Measurements from ENCODE around the gene TACR2. TPM values are rescaled to one million over a fixed set of nuclear protein-coding genes. Genes with fewer than 3 reads are reported as not detected.

The TACR2 gene
- total RNA-seq, 1 donor from 2014 or later, result not detected

GRCh38 chr10:69391158-69391557 is 25.6 kb downstream of the TACR2 start:
- POLR2A ChIA-PET, result no interaction called here
- ATAC-seq (ENCODE audit: low read depth), result no peak
- H3K9me3 Mint-ChIP-seq, result no peaks in the 10 kb centered on the region
- H3K4me3 Mint-ChIP-seq, result no peak overlapping the region
- H3K27me3 Mint-ChIP-seq, result no peaks in the 10 kb centered on the region
- no peak for TF ChIP-seq CTCF (IDR thresholded peaks at IDR 0.05)
- intact Hi-C loops (cut with micrococcal nuclease), result loop anchor here (5.0 kb wide), 1 partner anchor 389 kb away; no protein-coding TSS in a partner anchor
- peaks cover 62% of the 10 kb centered on the region for H3K36me3 Mint-ChIP-seq (ENCODE audit: low read depth)
- CTCF ChIA-PET, result interaction anchor here (1.2 to 7.2 kb wide), 3 partner anchors 12 to 154 kb away, joined by 3 to 127 read pairs (median 8); no protein-coding TSS in a partner anchor
- no peak for DNase-seq
- peaks cover 16% of the 10 kb centered on the region for H3K4me1 Mint-ChIP-seq
- H3K27ac Mint-ChIP-seq, result no peak overlapping the region

- Mint-ChIP-seq H3K27ac (peak overlapping the region; percentile 84), H3K36me3 (ENCODE audit: low read depth) (peaks cover 70% of the 10 kb centered on the region), H3K9me3 (no peaks in the 10 kb centered on the region), H3K4me1 (peaks cover 16% of the 10 kb centered on the region), H3K27me3 (no peaks in the 10 kb centered on the region), H3K4me3 (no peak overlapping the region)
- ChIA-PET CTCF (interaction anchor here (0.6 to 7.2 kb wide), 5 partner anchors 14 to 385 kb away, joined by 3 to 127 read pairs (median 3); no protein-coding TSS in a partner anchor), POLR2A (no interaction called here)
- TF ChIP-seq CTCF (IDR thresholded peaks at IDR 0.05), result no peak
- no peak for DNase-seq
- intact Hi-C loops (cut with micrococcal nuclease), result loop anchor here (5.0 kb wide), 1 partner anchor 388 kb away; no protein-coding TSS in a partner anchor
- no peak for ATAC-seq (ENCODE audit: low read depth)
Observed at GRCh38 chr10:69389827-69390490, 26.8 kb downstream of the TACR2 start.

- H3K27me3 Mint-ChIP-seq, result no peaks in the 10 kb centered on the region
- DNase-seq (no peak), ATAC-seq (ENCODE audit: low read depth) (no peak)
- no peak for TF ChIP-seq CTCF (IDR thresholded peaks at IDR 0.05)
- peaks cover 16% of the 10 kb centered on the region for H3K4me1 Mint-ChIP-seq
- no peaks in the 10 kb centered on the region for H3K9me3 Mint-ChIP-seq
- ChIA-PET POLR2A (no interaction called here), CTCF (interaction anchor here (7.2 kb wide), 1 partner anchor 151 kb away, joined by 127 read pairs; no protein-coding TSS in a partner anchor)
- H3K36me3 Mint-ChIP-seq (ENCODE audit: low read depth), result peaks cover 74% of the 10 kb centered on the region
- H3K27ac Mint-ChIP-seq, result no peak overlapping the region
- H3K4me3 Mint-ChIP-seq, result no peak overlapping the region
- intact Hi-C loops (cut with micrococcal nuclease), result no loop called here
Observed at GRCh38 chr10:69388488-69388887, 28.2 kb downstream of the TACR2 start.

GRCh38 chr10:69387500-69387899 is 29.2 kb downstream of the TACR2 start:
- Mint-ChIP-seq H3K4me3 (no peak overlapping the region), H3K9me3 (no peaks in the 10 kb centered on the region), H3K36me3 (ENCODE audit: low read depth) (peaks cover 81% of the 10 kb centered on the region), H3K27ac (no peak overlapping the region), H3K4me1 (peaks cover 14% of the 10 kb centered on the region), H3K27me3 (no peaks in the 10 kb centered on the region)
- POLR2A ChIA-PET, result no interaction called here
- intact Hi-C loops (cut with micrococcal nuclease), result no loop called here
- no peak for ATAC-seq (ENCODE audit: low read depth)
- CTCF ChIA-PET, result no interaction called here
- DNase-seq, result no peak
- no peak for TF ChIP-seq CTCF (IDR thresholded peaks at IDR 0.05)

GRCh38 chr10:69385454-69386350 is 31.0 kb downstream of the TACR2 start:
- H3K36me3 Mint-ChIP-seq (ENCODE audit: low read depth), result peaks cover 84% of the 10 kb centered on the region
- no peak for TF ChIP-seq CTCF (IDR thresholded peaks at IDR 0.05)
- ChIA-PET CTCF (no interaction called here), POLR2A (no interaction called here)
- intact Hi-C loops (cut with micrococcal nuclease), result no loop called here
- H3K27ac Mint-ChIP-seq, result no peak overlapping the region
- no peaks in the 10 kb centered on the region for H3K27me3 Mint-ChIP-seq
- H3K9me3 Mint-ChIP-seq, result no peaks in the 10 kb centered on the region
- DNase-seq, result no peak
- no peak overlapping the region for H3K4me3 Mint-ChIP-seq
- peaks cover 10% of the 10 kb centered on the region for H3K4me1 Mint-ChIP-seq
- no peak for ATAC-seq (ENCODE audit: low read depth)
